GM19467 (cell line): ENCODE results near the gene ZNF584.

ENCODE experiments used
- ATAC-seq: cut with Tn5 transposase; IDR thresholded peaks from one replicate; pipeline ENCODE4 v1.9.1; 2021; ENCODE audit warnings: mild to moderate bottlenecking, moderate library complexity; ENCODE audit not compliant: unreplicated experiment

The ZNF584 gene

DNA sequence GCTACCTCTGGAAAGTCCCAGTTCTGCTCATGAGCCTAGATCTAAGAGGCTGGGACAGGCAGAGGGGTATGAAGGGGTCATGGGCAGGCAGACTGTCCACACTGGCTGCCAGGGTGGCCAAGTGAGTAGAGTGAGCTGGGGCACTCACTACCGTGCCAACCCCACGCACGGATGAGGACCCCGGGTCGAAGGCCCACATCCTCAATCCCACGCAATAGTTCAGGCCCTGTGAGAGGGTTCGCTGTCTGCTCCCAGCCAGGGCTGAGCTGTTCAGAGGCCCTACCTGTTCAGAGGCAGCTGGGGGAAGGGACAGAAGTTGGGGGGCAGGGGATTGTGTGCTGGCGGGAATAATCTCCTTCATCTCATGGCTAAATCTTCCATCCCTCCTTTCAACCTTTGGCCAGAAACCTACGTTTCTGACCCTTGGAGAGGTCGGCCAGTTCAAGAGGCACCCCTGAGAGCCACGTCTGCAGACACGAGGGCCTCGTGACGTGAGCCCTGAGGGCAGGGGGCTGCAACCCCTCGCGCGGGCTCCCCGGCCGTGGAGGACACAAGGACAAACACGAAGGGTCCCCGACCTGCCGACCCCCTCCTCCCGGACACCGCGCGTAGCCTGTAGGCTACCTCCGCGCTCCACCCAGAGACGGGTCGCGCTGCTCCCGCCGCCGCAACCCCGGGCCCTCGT is 22.4 kb upstream of the ZNF584 start:
- ATAC-seq, result no peak

DNA sequence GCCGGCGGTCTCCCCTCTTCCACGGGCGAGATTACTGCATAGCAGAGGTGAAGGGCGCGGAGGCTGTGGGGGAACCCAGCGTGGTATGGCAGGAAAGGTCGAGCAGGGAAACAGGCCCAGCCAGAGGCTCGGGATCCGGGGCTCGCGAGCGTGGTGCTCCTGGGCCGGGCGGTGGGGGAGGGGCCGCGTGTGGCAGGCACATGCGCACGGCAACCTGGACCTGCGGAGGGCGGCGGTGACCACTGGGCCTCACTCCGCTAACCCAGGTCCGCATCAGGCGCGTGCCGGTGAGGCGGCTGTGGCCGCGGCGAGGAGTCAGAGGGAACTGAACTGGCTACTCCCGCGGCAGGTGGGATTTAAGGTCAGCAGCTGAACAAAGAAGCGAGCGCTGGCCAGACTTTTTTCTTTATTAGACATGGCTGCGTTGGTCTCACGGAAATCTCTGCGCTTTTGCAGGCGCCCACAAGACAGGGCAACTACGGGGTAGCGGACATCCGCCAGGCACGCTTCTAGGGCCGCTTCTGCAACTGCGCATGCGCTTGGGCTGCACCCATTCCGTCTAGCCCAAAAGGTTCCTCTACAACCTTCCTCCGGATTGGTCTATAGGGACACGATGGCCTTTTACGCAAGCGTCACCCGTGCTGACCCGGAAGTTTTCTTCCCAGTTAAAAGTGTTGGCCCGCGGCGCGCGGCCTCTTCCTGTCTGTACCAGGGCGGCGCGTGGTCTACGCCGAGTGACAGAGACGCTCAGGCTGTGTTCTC is 21.7 kb upstream of the ZNF584 start, which contains the start of gene RPS5:
TSS of gene RPS5 (plus strand) at position 694 of the 762 bp plus-strand sequence. CDS start 869 bp downstream, outside the sequence.
- peak; percentile 88 for ATAC-seq

GRCh38 chr19:58387338-58388174 is 20.9 kb upstream of the ZNF584 start:
- ATAC-seq, result no peak

- no peak for ATAC-seq
Observed at GRCh38 chr19:58388175-58388526, 20.3 kb upstream of the ZNF584 start.

DNA sequence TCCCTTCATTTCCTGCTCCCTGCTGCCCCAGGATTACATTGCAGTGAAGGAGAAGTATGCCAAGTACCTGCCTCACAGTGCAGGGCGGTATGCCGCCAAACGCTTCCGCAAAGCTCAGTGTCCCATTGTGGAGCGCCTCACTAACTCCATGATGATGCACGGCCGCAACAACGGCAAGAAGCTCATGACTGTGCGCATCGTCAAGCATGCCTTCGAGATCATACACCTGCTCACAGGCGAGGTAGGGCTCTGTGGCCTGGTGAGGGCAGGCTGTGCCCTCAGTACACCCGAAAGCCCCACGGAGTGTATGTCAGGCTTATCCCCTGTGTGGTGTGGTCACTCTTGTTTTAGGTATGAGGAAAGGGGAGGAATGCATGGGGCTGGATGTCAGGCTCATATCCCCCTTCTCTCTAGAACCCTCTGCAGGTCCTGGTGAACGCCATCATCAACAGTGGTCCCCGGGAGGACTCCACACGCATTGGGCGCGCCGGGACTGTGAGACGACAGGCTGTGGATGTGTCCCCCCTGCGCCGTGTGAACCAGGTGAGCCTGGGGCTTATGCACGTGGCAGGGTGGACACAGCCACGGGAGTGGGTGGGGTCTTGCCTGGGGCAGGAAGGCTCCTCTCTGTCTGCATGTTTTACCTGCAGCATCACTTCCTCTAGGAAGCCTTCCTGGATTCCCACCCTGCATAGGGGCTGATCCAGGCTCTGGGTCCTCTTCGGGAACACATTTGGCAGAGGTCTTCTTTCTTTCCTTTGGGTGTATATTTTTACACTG is 15.3 kb upstream of the ZNF584 start:
- ATAC-seq, result no peak

DNA sequence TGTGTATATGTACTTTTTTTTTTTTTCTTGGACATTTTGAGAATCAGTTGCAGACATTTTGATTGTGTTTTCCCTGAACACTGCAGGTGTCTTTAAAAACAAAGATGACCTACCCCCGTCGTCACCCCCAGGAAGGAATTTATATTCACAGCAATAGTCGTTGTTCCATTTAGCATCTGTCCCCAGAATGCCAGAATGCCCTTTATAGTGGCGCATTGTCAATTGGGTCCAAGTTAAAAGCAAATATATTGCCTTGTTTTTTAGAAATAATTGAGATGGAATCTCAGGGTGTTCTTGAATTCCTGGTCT is 14.8 kb upstream of the ZNF584 start:
- ATAC-seq, result no peak

GRCh38 chr19:58394821-58395219 is 13.6 kb upstream of the ZNF584 start:
- ATAC-seq, result no peak

- ATAC-seq, result no peak
Observed at GRCh38 chr19:58395220-58395978, 13.1 kb upstream of the ZNF584 start, which contains the start of gene RNF225. RNF225 (plus strand) TSS chr19:58395656; CDS start chr19:58396090, 434 bp downstream.

- ATAC-seq, result no peak
Observed at GRCh38 chr19:58395979-58396627, 12.3 kb upstream of the ZNF584 start.

GRCh38 chr19:58396691-58397532 is 11.5 kb upstream of the ZNF584 start:
- no peak for ATAC-seq

GRCh38 chr19:58397533-58398037 is 10.9 kb upstream of the ZNF584 start:
- ATAC-seq, result no peak

DNA sequence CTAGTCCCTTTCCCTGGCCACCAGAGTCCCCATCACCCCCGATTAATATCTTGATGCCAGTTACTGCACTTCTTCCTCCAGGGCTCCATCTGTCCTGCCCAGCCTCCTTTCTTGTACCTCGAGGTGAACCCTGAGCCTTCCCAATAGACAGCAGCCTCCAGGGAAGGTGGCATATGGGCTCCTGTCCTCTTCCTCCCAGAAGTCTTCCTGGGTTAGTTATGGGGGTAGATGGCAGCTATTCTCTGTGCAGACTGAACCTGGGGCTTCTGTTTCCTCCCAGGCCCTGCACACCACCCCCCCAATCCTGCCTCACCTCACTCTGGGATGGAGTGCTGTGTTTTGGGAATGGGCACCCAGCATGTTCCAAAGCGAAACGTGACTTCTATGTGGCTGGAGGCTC is 10.4 kb upstream of the ZNF584 start:
- ATAC-seq, result no peak

GRCh38 chr19:58398545-58398944 is 9.9 kb upstream of the ZNF584 start:
- ATAC-seq, result no peak

DNA sequence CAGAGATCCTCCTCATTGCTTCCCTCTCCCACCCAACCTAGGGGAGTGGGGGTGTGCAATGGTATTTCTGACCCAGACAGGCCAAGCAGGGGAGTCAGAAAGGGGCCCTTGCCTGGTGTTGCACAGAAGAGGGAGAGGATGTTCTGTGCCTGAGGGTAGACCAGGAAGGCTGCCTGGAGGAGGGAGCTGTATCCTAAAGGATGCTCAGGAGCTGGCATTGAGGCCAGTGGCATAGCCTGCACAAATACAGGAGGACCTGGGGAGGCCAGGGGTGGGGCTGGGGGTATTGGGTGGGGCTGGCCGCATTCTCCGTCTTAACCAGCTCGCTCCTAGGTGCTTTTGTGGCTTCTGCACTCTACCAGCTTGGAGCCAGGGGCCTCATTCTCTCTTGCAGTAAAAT is 8.5 kb upstream of the ZNF584 start:
- no peak for ATAC-seq

DNA sequence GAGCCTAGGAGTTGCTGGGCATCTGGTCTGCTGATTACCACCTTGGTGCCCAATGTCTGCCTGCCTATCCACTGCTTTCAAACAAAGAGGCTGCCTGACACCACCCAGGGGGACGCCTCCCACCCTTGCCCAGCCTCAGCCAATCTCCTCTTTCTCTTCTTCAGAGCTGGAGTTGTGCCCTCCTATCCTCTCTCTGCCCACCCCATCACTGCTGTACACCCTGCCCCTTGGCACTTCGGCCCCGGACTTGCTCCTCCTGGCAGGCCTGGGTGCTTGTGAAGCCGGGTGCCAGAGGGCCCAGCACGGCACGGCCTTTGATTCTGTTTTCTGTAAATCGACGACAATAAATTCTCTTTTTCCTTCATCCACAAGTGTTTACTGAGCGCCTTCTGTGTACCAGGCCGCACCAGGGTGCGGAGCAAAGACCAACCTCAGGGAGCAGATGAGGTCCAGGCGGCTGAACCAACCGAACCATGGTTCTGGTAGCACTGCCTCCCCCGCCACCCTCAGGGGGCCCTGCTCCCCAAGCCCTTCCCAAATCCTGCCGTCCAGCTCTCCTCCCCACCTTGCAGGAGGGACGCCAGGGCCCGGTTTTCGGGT is 8.0 kb upstream of the ZNF584 start:
- no peak for ATAC-seq

DNA sequence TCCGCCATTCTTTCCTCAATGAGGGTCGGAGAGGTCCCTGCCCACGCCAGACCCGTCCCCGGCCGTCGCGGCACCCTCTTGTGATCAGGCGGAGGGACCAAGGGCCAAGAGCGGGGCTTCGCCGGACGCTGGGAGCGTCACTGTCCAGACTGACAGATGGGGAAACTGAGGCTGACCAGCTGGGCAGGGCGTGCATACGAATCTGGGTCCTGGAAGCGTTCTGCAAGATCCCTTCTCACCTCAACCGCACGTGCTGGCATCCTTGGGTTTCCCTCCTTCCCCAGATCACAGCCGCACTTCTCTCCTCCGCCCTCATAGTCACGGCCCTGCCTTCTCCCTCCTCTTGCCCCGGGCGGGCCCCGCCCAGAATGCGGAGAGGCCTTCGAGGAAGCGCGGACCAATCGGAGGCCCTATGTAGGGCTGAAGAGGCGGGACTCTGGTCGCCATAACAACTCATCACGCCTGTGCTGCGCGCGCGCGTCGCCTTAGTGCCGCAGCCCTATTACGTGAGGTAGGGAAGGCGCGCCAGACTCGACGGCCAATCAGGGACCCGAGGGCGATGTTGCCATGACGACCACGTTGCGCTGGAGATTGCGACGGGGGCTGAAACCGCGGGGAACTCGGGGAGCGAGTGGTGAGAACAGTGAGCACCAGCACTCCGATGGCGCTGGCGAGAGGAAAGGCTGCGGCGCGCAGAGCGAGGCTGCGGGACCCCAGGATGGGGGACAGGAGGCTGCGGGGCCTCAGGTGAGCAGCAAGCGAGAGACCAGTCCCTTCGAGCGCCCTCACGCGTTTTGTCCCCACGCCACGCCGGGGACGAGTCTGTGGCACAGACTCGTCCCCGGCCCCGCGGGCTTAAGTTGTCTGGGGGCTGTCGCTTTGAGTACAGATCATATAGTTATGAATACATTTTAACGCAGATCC is 7.3 kb upstream of the ZNF584 start:
- ATAC-seq, result peak; percentile 98

DNA sequence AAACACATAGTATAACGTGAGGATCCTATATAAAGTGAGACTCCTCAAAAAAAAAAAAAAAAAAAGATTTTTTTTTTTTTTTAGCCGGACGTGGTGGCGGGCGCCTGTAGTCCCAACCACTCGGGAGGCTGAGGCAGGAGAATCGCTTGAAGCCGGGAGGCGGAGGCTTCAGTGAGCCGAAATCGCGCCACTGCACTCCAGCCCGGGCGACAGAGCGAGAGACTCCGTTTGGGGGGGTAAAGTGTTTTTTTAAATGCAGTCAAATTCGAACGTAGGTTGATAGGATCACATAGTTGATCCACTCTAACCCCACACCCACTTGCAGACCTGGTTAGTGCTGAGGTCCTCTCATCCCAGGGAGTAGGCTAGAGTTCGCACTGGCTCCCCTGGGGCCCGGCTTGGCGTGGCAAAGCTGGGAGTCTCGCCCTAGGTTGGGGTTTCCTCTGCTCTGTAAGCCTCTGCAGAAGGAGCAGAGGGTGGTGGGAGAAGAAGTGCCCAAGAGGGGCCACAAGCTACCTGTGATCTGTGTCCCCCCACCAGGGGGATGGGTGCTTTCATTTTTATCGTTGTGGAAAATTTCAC is 6.5 kb upstream of the ZNF584 start:
- ATAC-seq, result no peak
